Spleen (tissue), 7 donors: ENCODE measurements around the gene VWC2.

Source experiments
- CTCF ChIP-seq, 11 experiments: fragments of 200-600 bp in 7 of 11; fragments of 450-650 bp in 4 of 11; sonication (generic) in 4 of 11; IDR thresholded peaks in 8 of 11; conservative IDR thresholded peaks in 3 of 11; 1 replicate in 7 of 11; 2 replicates in 4 of 11; pipeline versions ENCODE4 v1.4.0 to v1.8.0; 2016 to 2021; ENCODE audit warnings: antibody characterized with exemption in 11 of 11, inconsistent platforms in 4 of 11, mild to moderate bottlenecking in 1 of 11
- POLR2A ChIP-seq, 3 donors: fragments of 450-650 bp; IDR thresholded peaks; one replicate each; pipeline ENCODE4 v1.5.1; 2017; ENCODE audit warnings: antibody characterized with exemption in 3 of 3, mild to moderate bottlenecking in 1 of 3
- donor health status: DM: no; HTN: no; CAD: no; lungs with moderate emphysema.
- donor health status: DM: no; HTN: no; CAD: no.
- donor health status: DM: no; HTN: no; CAD: no.

- TF ChIP-seq CTCF (IDR thresholded peaks at IDR 0.05 in 8 of 11, conservative IDR thresholded peaks at IDR 0.05 in 3 of 11) = no peak
- TF ChIP-seq POLR2A (IDR thresholded peaks at IDR 0.05) = no peak
Measured at GRCh38 chr7:49772916-49773217, 571 bp upstream of the VWC2 start.
